ENCODE measurements around the gene BMP7.
A peak's percentile ranks its signal among the peaks of the same experiment; 100 is the strongest.

The BMP7 gene

DNA sequence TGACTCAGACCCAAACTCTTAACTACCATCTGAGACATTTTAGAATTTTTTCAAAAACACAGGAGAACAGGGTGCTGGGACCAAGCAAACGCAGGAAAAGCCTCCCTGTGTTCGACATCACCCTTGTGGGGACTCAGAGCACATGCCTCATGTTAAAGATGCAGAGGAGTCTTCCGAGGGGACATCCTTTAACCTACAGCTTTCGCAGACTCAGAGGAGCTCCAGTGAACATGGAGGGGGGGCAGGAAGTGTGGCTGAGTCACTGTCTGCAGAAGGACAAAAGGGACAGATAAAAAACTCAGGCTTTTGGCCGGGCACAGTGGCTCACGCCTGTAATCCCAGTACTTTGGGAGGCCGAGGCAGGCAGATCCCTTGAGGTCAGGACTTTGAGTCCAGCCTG, 15.1 kb downstream of the BMP7 start:
- TF ChIP-seq, protein P1, sequence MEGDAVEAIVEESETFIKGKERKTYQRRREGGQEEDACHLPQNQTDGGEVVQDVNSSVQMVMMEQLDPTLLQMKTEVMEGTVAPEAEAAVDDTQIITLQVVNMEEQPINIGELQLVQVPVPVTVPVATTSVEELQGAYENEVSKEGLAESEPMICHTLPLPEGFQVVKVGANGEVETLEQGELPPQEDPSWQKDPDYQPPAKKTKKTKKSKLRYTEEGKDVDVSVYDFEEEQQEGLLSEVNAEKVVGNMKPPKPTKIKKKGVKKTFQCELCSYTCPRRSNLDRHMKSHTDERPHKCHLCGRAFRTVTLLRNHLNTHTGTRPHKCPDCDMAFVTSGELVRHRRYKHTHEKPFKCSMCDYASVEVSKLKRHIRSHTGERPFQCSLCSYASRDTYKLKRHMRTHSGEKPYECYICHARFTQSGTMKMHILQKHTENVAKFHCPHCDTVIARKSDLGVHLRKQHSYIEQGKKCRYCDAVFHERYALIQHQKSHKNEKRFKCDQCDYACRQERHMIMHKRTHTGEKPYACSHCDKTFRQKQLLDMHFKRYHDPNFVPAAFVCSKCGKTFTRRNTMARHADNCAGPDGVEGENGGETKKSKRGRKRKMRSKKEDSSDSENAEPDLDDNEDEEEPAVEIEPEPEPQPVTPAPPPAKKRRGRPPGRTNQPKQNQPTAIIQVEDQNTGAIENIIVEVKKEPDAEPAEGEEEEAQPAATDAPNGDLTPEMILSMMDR (IDR thresholded peaks at IDR 0.05; ENCODE audit: low read depth, low read length): no peak
- peak overlapping the region; percentile 20; the same call in 1 of the 2 replicates for H3K4me3 ChIP-seq (ENCODE audit: low read depth, low read length)
- peak; percentile 40 for DNase-seq
- peaks cover 3% of the 10 kb centered on the region; the same call in 1 of the 2 replicates for H3K9me3 ChIP-seq
- no peaks in the 10 kb centered on the region for H3K27me3 ChIP-seq
- H3K4me1 ChIP-seq: peaks cover 9% of the 10 kb centered on the region
- no peaks in the 10 kb centered on the region for H3K36me3 ChIP-seq

DNA sequence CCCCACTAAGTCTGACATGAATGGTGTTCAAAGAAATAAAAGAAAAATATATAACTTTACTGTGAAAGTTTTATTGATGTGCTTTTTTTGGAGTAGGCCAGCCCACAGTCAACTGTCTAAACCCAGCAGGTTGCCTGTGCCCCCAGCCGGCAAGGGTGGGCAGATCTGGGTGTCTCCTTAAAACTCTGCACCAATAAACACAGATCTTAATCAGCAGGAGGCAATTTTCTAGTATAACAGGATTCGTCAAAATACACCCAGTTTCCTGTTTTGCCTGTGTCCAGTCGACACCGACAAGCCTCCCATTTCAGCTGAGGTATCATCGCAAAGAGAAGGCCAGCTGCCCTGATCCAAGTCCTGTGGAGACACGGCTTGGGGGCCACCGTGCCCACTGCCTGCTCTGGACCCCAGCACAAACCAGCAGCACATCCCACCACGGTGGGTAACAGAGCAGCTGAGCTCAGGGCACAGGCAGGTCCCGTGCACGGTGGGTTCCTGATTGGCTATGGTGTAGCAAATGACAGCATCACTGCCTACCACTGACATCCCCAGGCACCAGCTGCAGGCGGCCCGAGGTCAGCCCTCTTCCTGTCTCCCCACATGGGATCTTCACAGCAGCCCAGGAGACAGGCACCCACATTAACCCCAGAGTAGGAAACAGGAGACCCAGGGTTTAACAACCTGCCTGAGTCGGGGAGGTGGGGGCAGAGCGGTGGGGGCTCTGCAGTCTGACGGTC, 15.7 kb downstream of the BMP7 start:
- Histone ChIP-seq H3K36me3 (no peaks in the 10 kb centered on the region), H3K4me1 (peaks cover 9% of the 10 kb centered on the region), H3K4me3 (ENCODE audit: low read depth, low read length) (peak overlapping the region; percentile 20; the same call in 1 of the 2 replicates), H3K27me3 (no peaks in the 10 kb centered on the region), H3K9me3 (peaks cover 3% of the 10 kb centered on the region; the same call in 1 of the 2 replicates)
- DNase-seq: peak; percentile 67
- TF ChIP-seq, protein P1 (IDR thresholded peaks at IDR 0.05; ENCODE audit: low read depth, low read length): no peak

DNA sequence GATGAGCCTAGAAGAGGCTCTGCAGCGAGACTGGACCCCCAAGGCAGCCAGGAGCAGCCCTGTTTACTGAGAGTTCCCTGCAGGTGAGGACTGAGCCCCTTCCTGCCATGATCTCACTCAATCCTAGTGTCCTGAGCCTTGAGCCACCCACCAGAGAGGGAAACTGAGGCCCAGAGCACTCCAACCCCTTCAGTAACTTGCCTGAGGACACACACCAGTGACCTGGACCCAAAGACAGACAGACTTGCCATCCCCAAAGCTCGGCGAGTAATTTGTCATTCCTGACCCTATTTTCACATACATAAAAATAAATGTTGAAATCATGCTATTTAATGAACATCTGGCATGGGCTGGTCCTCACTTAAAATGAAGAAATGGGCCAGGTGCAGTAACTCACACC, 16.7 kb downstream of the BMP7 start:
- H3K27me3 ChIP-seq: no peaks in the 10 kb centered on the region
- TF ChIP-seq, protein P1 (IDR thresholded peaks at IDR 0.05; ENCODE audit: low read depth, low read length): no peak
- no peak for DNase-seq
- no peak overlapping the region for H3K4me3 ChIP-seq (ENCODE audit: low read depth, low read length)
- no peaks in the 10 kb centered on the region for H3K36me3 ChIP-seq
- peaks cover 3% of the 10 kb centered on the region; the same call in 1 of the 2 replicates for H3K9me3 ChIP-seq
- peaks cover 12% of the 10 kb centered on the region for H3K4me1 ChIP-seq

DNA sequence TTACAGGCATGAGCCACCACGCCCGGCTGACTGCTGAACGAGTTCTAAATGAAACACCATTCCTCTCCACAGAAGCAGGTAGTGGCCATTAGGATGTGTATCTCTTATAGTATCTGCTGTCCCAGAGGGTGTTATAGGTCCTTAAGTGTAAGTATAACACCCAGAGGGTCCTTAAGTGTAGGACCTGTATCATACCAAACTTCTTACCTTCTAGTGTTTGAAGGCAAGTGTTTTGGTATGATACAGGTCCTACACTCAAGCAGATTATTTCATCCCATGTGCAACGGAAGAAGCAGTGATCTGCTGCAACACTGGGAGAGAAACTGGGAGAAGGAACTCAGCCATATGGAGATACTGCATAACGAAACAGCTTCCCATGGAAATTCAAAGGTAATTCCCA, 17.4 kb downstream of the BMP7 start:
- DNase-seq: no peak
- Histone ChIP-seq H3K27me3 (no peaks in the 10 kb centered on the region), H3K9me3 (peaks cover 3% of the 10 kb centered on the region; the same call in 1 of the 2 replicates), H3K4me1 (peaks cover 17% of the 10 kb centered on the region), H3K36me3 (no peaks in the 10 kb centered on the region), H3K4me3 (ENCODE audit: low read depth, low read length) (no peak overlapping the region)
- TF ChIP-seq, protein P1 (IDR thresholded peaks at IDR 0.05; ENCODE audit: low read depth, low read length): no peak

DNA sequence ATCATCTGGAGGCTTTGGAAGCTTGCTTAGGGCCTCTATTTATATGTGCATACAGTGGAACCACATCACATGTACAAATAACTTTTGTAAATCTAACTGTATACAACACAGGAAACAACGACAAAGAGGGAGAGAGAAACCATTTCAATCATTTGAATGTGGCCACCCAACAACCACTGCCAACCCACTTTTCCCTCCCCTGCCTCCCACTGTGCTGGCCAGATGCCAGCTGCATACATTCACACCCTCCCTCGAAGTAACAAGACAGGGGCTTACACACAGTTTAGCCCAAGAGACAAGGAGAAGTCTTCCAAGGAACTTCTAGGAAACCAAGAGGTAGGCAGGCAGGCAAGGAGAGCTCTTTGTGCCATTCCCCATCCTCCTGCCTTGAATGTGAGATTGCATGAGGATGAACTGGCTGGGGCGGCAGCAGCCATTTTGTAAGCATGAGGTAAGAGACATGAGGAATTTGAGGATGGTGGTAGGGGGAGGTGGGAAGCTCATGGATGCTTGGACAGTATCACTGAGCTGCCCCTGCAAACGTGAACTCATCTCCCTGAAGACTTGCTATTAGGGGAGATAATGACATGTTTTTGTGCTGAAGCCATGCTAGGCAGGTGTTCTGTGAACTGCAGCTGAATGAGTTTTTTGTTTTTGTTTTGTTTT, 18.2 kb downstream of the BMP7 start:
- no peaks in the 10 kb centered on the region for H3K36me3 ChIP-seq
- peaks cover 19% of the 10 kb centered on the region for H3K4me1 ChIP-seq
- H3K4me3 ChIP-seq (ENCODE audit: low read depth, low read length): no peak overlapping the region
- DNase-seq: no peak
- peaks cover 3% of the 10 kb centered on the region; the same call in 1 of the 2 replicates for H3K9me3 ChIP-seq
- TF ChIP-seq, protein P1 (IDR thresholded peaks at IDR 0.05; ENCODE audit: low read depth, low read length): no peak
- H3K27me3 ChIP-seq: no peaks in the 10 kb centered on the region

Measured in BE2C (cell line).